Mesenteric fat pad (tissue), 1 donor: ENCODE data around the gene EHD2. TPM values are rescaled to one million over a fixed set of nuclear protein-coding genes. Genes with fewer than 3 reads are reported as not detected.
"Not testable (repeated sequence)": the region's sequence is repeated elsewhere in the genome, so short reads cannot be mapped to it uniquely, and the experiment has no call there.

ENCODE experiments used
- DNase-seq: peaks from one replicate; pipeline ENCODE4 v3.0.0-alpha.2; 2020; ENCODE audit warnings: low spot score
- total RNA-seq: library from RNA; stranded (reverse); fragmentation: NEBNext Ultra II Directional; extraction: Animal tissue kit (Norgen Biotek cat#: 25700); gene quantifications from one replicate; pipeline ENCODE4 v1.2.1, GENCODE V29; 2021
- donor health status: DM: yes; HTN: yes; CAD: no.

EHD2 gene
- total RNA-seq, 1 donor from 2014 or later = 327 TPM

GRCh38 chr19:47765523-47766358 lies 52.5 kb downstream of the EHD2 start:
- no peak for DNase-seq

- no peak for DNase-seq
Measured at GRCh38 chr19:47766359-47766620, 53.1 kb downstream of the EHD2 start.

DNA sequence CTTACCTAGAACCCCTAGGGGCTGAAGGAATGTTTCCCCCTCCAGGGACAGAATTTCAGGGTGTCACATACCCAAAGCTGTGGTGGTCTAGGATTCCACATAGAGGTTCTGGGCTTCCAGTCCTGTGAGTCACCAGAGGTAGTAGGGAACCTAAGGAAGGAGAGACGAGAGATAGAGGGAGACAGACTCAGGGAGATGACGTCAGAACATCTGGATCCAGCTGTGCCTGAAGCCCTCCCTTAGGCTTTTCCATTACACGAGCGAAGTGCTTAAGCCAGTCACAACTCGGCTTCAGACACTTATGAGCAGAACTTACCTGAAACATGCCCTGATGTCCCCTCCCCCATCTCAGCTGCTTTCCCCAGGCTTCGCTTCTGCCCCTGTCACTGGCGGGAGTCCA lies 53.4 kb downstream of the EHD2 start:
- no peak for DNase-seq

DNA sequence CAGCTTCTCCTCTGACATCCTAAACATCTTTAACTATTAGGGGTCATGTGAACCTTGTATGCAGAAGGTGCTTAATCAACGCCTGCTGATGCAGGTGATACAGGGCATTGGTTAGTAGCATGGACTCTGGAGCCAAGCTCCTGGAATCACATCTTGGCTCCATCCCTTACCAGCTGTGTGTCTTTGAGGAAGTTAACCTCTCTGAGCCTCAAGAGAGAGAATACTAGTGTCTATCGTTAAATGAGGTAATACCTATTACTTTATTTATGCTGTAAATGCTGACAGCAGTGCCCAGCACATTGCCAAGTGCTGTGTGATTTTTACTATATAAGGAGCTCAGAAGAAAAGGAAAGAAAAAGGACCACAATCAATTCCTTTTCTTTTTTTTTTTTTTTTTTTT lies 54.1 kb downstream of the EHD2 start:
- no peak for DNase-seq

DNA sequence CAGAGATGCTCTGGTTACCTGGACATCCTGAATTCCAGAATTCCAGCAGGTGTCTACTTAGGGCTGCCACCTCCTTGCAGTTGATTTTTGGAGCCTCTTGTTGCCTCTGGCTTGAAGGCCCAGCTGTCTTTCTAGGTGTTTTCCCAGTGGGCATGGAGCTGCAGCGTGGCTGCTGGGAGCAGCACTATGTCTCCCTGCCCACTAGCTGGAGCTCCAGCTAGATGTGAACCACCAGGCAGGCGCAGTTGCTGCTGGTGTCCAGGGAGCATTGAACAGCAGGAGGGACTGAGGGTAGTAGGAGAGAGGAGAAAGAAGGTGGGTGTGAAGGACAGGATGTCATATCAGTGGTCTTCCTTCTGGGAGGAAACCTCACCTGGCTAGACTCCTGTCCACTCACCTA lies 55.4 kb downstream of the EHD2 start:
- DNase-seq = no peak

DNA sequence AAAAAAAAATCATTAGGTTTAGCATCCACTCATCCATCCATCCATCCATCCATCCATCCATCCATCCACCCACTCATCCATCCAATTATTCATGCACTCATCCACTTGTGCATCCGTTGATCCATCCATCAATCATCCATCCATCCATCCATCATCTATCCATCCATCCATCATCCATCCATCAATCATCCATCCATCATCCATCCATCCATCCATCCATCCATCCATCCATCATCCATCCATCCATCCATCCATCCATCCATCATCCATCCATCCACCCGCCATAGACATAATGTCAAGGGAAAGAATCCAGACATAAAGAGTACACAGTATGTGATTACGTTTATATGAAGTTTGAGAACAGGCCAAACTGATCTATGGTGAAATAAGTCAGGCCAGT lies 56.3 kb downstream of the EHD2 start:
- DNase-seq = no peak

DNA sequence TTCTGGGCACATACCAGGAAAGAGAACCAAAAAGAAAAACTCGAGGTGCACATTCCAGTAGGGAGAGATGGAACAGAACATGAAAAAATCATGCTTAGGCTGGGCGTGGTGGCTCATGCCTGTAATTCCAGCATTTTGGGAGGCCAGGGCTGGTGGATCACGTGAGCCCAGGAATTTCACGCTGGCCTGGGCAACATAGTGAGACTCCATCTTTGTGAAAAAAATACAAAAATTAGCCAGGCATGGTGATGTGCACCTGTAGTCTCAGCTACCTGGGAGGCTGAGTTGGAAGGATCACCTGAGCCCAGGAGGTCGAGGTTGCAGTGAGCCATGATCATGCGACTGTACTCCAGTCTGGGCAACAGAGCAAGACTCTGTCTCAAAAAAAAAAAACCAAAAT lies 58.1 kb downstream of the EHD2 start:
- DNase-seq = not testable (repeated sequence)

DNA sequence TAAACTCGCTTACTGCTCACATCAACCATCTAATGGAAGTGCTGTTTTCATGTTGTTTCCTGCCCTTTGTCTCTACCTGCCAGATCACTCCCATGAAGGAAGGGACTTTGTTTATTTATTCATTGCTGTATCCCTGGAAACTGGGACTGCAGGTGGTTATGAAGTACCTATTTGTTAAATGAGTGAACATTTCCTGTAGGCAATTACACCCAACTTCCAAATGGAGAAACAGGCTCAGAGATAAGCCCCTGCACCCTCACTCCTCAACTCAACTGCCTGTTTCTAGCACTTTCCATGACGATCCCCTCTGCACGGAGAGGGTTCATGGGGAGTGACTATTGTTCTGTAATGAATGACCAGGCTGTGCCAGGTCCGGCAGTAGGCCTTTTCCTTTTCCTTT lies 63.3 kb downstream of the EHD2 start:
- no peak for DNase-seq

- not testable (repeated sequence) for DNase-seq
Measured at GRCh38 chr19:47777245-47778048, 64.2 kb downstream of the EHD2 start.

DNA sequence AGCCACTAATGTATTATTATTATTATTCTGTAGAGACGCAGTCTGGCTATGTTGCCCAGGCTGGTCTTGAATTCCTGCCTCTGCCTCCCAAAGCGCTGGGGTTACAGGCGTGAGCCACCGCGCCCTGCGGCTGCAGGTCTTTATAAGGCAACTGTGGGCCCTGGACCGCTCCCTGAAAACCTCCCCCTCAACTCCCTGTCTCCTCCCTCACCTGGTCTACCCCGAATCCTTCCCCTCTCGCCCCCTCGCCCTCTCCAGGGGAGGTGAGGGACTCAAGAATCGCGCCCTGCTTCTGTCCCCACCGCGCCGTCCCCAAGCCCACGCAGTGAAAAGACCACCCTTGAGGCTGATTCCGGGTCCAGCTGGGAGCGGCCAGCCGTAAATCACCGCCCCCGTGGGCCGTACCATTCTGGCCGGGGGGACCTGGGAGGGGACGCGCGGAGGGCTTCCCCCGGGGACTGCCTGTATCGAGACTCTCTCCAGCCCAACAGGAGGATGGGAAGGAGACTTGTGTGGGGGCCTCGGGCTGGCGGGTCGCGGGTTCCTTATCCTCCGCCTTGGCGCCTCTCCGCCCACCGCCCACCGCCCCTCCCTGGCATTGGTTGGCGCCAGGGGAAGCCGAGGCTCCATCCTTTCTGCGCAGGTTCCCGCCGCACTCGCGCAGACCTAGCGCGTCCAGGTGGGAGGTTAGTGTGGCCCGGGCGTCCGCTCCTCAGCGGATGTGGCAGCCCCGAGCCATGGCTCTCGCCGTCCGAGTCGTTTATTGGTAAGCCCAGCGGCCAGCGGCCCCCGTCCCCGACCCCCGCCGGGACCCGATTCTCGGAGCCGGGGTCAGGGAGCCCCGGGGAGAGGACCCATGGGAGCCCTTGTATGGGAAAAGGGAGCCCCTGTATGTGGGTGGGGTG lies 65.1 kb downstream of the EHD2 start, which contains the start of gene SELENOW:
Gene SELENOW, plus strand, starts transcription at position 655 of the 905 bp plus-strand sequence. Its CDS starts 83 bp downstream, at position 738.
- DNase-seq = peak; percentile 93

GRCh38 chr19:47778954-47779351 lies 65.7 kb downstream of the EHD2 start:
- DNase-seq = no peak

- no peak for DNase-seq
Measured at GRCh38 chr19:47779524-47780214, 66.4 kb downstream of the EHD2 start.

DNA sequence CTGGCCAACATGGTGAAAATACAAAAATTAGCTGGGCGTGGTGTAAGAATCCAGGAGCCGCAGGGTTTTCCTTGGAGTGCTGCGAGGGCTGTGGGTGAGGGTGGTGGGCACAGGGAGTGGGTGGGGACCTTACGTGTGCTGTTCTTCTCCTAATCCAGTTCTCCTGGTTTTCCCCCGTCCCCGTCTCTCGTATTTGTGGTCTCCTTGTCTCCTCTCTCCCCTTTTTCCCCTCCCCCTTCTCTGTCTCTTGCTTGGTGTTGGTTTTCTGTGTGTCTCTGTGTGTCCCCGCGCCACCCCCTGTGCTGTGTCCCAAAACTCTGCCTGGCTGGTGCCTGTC lies 67.0 kb downstream of the EHD2 start:
- DNase-seq = no peak

DNA sequence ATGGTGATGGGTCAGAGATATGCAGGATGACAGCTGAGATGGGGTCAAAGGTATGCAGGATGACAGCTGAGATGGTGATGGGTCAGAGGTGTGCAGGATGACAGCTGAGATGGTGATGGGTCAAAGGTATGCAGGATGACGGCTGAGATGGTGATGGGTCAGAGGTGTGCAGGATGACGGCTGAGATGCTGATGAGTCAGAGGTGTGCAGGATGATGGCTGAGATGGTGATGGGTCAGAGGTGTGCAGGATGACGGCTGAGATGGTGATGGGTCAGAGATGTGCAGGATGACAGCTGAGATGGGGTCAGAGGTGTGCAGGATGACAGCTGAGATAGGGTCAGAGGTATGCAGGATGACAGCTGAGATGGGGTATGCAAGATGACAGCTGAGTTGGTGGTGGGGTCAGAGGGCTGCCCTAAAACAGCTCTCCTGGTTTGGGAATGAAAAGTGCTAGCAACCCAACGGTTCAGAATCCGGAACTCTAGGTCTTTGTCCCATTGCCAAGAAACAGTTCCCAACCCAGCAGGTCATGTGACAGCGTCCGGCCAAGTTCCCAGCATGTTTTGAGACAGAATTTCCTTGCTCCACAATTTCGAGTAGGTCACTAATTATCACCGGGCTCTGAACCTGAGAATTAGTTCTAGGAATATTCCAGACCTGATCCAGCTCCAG lies 68.5 kb downstream of the EHD2 start:
- no peak for DNase-seq

DNA sequence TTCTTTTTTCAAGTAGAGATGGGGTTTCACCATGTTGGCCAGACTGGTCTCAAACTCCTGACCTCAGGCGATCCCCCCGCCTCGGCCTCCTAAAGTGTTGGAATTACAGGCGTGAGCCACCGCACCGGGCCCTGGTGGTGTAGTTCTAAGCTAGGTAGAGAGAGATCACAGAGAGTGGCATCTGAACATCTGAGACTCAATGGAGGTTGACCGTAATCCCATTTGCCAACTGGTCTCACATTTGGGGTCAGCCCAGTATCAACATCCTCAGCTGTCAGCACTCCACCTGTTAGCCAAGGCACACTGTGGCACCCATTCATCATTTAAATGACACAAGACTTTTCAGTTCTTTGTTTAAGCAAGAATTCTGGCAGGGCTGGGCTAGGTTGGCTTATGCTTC lies 73.3 kb downstream of the EHD2 start:
- DNase-seq = no peak

DNA sequence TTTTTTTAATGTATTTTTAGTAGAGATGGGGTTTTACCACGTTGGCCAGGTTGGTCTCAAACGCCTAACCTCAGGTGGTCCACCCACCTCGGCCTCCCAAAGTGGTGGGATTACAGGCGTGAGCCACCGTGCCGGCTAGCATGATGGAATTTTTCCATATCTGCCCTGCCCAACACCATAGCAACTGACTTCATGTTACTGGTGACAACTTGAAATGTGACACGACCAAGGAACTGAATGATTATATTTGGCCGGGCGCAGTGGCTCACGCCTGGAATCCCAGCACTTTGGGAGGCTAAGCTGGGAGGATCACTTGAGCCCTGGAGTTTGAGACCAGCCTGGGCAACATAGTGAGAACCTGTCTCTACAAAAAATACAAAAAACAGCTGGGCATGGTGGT lies 74.1 kb downstream of the EHD2 start:
- not testable (repeated sequence) for DNase-seq

DNA sequence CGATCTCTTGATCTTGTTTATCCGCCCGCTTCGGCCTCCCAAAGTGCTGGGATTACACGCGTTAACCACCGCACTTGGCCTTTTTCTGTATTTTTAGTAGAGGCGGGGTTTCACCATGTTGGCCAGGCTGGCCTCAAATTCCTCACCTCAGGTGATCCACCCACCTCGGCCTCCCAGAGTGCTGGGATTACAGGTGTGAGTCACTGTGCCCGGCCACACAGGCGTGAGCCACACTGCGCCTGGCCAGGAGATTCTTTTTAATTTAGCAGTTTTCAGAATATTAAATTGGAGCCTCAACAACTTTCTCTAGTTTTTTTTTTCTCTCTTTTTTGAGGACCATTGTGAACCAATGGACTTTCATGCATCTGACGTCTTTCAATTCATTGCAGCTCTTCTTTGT lies 76.6 kb downstream of the EHD2 start:
- not testable (repeated sequence) for DNase-seq

GRCh38 chr19:47790398-47790814 lies 77.2 kb downstream of the EHD2 start:
- DNase-seq = peak; percentile 93

DNA sequence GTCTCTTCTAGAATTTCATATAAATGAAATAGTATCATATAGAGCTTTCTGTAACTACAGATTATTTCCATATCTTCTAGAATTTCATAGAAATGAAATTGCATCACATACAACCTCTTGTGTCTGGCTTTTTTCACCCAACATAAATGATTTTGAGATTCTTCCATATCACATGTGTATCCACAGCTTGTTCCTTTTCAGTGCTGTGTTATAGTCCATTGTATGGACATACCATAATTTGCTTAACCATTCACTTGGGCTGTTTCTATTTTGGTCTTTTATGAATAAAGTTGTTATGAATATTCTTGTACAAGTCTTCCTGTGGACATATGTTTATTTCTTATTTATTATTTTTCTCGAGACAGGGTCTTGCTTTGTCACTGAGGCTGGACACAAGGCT lies 79.4 kb downstream of the EHD2 start:
- no peak for DNase-seq
